Measurements from ENCODE around the gene RAD51B. TPM values are rescaled to one million over a fixed set of nuclear protein-coding genes. Genes with fewer than 3 reads are reported as not detected.

Gene RAD51B
- total RNA-seq, 3 donors from 2014 or later: 10.6 to 77.6 (median 33.8) TPM

GRCh38 chr14:68132563-68133121, 313.1 kb downstream of the RAD51B start:
- no peaks in the 10 kb centered on the region for H3K4me1 ChIP-seq
- intact Hi-C loops (cut with DNase I; ENCODE audit: low total_unique reads): no loop called here
- TF ChIP-seq POLR2A (IDR thresholded peaks at IDR 0.05): no peak
- no peaks in the 10 kb centered on the region for H3K27me3 ChIP-seq
- DNase-seq (ENCODE audit: low spot score in 2 of 2): no peak
- H3K27ac ChIP-seq: peak overlapping the region in 1 of 2 donors; percentile 4
- no peaks in the 10 kb centered on the region for H3K9me3 ChIP-seq
- no peak overlapping the region for H3K4me3 ChIP-seq
- no peaks in the 10 kb centered on the region for H3K36me3 ChIP-seq

GRCh38 chr14:68133856-68134255, 314.3 kb downstream of the RAD51B start:
- no peak for TF ChIP-seq POLR2A (IDR thresholded peaks at IDR 0.05)
- no peak for TF ChIP-seq CTCF (IDR thresholded peaks at IDR 0.05)
- TF ChIP-seq POLR2AphosphoS5 (IDR thresholded peaks at IDR 0.05): no peak
- intact Hi-C loops (cut with DNase I; ENCODE audit: low total_unique reads): no loop called here
- Histone ChIP-seq H3K36me3 (no peaks in the 10 kb centered on the region), H3K27ac (no peak overlapping the region), H3K4me3 (no peak overlapping the region), H3K9me3 (no peaks in the 10 kb centered on the region), H3K4me1 (peaks cover 0 to 4% of the 10 kb centered on the region in 2 donors), H3K27me3 (no peaks in the 10 kb centered on the region)
- DNase-seq (ENCODE audit: low spot score in 2 of 2): no peak

GRCh38 chr14:68135028-68135427, 315.4 kb downstream of the RAD51B start:
- intact Hi-C loops (cut with DNase I; ENCODE audit: low total_unique reads): no loop called here
- H3K36me3 ChIP-seq: no peaks in the 10 kb centered on the region
- H3K4me1 ChIP-seq: peaks cover 0 to 4% of the 10 kb centered on the region in 2 donors
- H3K27me3 ChIP-seq: no peaks in the 10 kb centered on the region
- no peak overlapping the region for H3K4me3 ChIP-seq
- TF ChIP-seq POLR2AphosphoS5 (IDR thresholded peaks at IDR 0.05): no peak
- no peak for TF ChIP-seq CTCF (IDR thresholded peaks at IDR 0.05)
- no peak for TF ChIP-seq POLR2A (IDR thresholded peaks at IDR 0.05)
- H3K27ac ChIP-seq: peak overlapping the region in 1 of 2 donors; percentile 16
- H3K9me3 ChIP-seq: no peaks in the 10 kb centered on the region
- no peak for DNase-seq (ENCODE audit: low spot score in 2 of 2)

GRCh38 chr14:68135566-68135965, 316.0 kb downstream of the RAD51B start:
- intact Hi-C loops (cut with DNase I; ENCODE audit: low total_unique reads): no loop called here
- no peaks in the 10 kb centered on the region for H3K36me3 ChIP-seq
- H3K27me3 ChIP-seq: no peaks in the 10 kb centered on the region
- TF ChIP-seq CTCF (IDR thresholded peaks at IDR 0.05): no peak
- no peak for TF ChIP-seq POLR2AphosphoS5 (IDR thresholded peaks at IDR 0.05)
- TF ChIP-seq POLR2A (IDR thresholded peaks at IDR 0.05): no peak
- no peak for DNase-seq (ENCODE audit: low spot score in 2 of 2)
- H3K4me3 ChIP-seq: no peak overlapping the region
- no peaks in the 10 kb centered on the region for H3K9me3 ChIP-seq
- peaks cover 0 to 4% of the 10 kb centered on the region in 2 donors for H3K4me1 ChIP-seq
- peak overlapping the region in 1 of 2 donors; percentile 44 for H3K27ac ChIP-seq

GRCh38 chr14:68137704-68138619, 318.4 kb downstream of the RAD51B start:
- TF ChIP-seq POLR2AphosphoS5 (IDR thresholded peaks at IDR 0.05) (peak in 1 of 3 donors; percentile 62), POLR2A (IDR thresholded peaks at IDR 0.05) (no peak), CTCF (IDR thresholded peaks at IDR 0.05) (no peak)
- Histone ChIP-seq H3K4me1 (peaks cover 0 to 4% of the 10 kb centered on the region in 2 donors), H3K9me3 (no peaks in the 10 kb centered on the region), H3K27me3 (no peaks in the 10 kb centered on the region), H3K36me3 (no peaks in the 10 kb centered on the region), H3K4me3 (no peak overlapping the region), H3K27ac (peak overlapping the region; percentile 77 to 89)
- intact Hi-C loops (cut with DNase I; ENCODE audit: low total_unique reads): no loop called here
- peak in 1 of 2 donors; percentile 76 for DNase-seq (ENCODE audit: low spot score in 2 of 2)
